GM21723 (cell line): ENCODE measurements around the gene ACVR1B.

Experiments used
- ATAC-seq: cut with Tn5 transposase; IDR thresholded peaks from one replicate; pipeline ENCODE4 v1.9.1; 2021; ENCODE audit warnings: mild to moderate bottlenecking, moderate library complexity; ENCODE audit not compliant: unreplicated experiment

ACVR1B gene

GRCh38 chr12:51951199-51951842 is at the start of gene ACVR1B:
Gene ACVR1B, plus strand, starts transcription at chr12:51951699. Its CDS starts 45 bp downstream, at chr12:51951744.
- ATAC-seq: peak; percentile 79

DNA sequence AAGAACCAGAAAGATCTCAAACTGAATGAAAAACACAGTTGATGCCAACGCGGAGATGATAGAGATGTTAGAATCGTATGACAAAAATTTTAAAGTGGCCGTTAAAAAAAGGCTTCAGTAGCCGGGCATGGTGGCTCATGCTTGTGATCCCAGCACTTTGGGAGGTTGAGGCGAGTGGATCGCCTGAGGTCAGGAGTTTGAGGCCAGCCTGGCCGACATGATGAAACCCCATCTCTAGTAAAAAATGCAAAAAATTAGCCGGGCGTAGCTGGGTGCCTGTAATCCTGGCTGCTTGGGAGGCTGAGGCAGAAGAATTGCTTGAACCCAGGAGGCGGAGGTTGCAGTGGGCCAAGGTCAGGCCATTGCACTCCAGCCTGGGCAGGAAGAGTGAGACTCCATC is 49.6 kb upstream of the ACVR1B start:
- no peak for ATAC-seq

GRCh38 chr12:51904951-51905470 is 46.5 kb upstream of the ACVR1B start:
- no peak for ATAC-seq

DNA sequence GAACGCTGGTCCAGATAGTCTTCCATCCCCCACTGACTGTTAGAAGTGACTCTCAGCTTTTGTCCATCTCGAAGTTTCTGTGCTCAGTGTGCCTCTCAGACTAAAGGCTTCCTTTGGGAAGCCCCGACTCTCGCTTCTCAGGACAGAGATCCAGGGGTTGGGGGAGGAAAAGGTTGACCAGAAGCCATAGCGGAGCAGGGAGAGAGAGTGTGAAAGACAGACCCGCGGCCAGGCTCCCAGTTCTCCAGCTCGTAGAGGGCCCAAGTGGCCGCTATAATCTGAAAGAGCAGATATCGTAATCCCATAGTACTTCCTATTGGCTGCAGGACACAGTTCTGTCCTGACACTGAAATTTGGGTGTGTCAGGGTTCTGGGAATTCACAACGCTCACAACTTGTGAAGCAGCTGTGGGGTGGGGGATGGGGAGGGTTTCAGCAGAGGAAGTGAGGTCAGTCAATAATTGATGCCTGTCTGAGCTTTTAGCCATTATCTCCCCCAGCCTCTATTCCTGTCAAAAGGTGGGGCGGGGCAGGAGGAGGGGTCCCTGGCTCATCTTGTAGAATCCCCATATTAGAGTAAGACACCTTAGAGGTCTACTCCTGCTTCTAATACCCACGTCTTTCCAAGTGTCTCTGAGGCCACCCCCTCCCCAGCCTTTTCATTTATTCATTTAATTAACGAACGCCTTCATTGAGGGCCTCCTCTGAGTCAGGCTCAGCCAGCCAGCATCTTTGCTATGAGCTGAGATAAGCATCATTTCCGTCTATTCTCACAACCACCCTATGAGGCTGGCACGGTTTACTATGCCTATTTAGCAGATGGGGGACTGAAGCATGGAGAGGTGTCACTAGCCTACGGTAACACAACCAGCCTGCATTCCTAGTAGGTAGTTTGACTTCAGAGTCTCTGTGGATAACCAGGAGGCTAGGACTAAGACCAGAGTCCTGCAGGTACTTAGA is 45.7 kb upstream of the ACVR1B start:
- ATAC-seq: no peak

DNA sequence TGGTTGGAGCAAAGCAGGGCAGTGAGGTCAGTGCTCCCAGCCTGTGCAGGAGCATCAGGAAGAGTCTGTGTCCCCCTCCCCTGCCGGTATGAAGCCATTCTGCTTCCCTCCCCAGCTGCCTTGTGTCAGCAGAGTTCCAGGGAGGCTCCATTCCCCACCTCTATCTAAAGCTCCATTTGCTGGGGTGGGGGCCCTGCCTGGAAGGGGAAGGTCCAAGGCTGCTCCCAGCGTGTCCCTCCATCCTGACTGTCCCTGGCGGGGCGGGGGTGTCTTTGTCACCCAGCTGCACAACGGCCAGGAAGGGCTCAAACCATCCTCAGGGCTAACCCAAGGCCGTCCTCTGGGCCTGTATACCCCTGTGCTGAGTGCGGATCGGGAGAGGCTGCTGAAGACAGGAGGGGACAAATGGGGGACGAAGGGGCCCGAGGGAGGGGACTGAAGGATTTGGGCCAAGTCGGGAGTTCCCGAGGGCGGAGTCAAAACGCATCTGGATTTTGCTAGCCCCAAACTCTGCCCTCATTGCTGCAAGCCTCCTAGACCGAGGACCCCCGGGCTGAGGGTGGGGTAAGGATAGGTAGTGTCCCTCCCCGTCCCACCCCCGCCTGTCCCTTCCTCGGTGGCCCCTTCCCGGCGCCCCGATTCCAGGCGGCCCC is 44.9 kb upstream of the ACVR1B start:
- ATAC-seq: no peak

DNA sequence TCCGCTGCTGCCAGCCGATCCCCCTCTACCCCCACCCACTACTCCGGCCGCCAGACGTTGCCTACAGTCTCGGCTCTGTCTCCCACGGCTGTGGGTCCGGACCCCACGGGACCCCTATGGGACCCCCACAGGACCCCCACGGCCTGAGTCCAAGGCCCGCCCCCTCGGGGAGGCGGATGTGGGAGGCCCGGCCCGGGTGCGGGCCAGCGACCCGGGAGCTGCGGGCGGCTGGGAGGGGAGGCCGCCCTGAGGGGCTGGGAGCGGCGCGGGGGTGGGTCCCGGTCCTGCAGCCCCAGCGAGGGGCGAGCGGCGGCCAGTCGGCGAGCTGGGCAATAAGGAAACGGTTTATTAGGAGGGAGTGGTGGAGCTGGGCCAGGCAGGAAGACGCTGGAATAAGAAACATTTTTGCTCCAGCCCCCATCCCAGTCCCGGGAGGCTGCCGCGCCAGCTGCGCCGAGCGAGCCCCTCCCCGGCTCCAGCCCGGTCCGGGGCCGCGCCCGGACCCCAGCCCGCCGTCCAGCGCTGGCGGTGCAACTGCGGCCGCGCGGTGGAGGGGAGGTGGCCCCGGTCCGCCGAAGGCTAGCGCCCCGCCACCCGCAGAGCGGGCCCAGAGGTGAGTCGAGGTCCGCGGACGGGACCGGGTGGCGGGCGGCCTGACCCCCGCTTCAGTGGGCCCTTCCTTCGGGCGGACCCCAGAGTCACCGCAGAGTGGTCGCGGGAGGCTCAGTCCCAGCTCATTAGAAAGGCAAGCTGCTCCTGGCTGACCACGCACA is 44.2 kb upstream of the ACVR1B start, which contains the start of gene ACVRL1:
TSS of gene ACVRL1 (plus strand) at position 422 of the 773 bp plus-strand sequence. CDS start 4,971 bp downstream, outside the sequence.
- ATAC-seq: no peak

DNA sequence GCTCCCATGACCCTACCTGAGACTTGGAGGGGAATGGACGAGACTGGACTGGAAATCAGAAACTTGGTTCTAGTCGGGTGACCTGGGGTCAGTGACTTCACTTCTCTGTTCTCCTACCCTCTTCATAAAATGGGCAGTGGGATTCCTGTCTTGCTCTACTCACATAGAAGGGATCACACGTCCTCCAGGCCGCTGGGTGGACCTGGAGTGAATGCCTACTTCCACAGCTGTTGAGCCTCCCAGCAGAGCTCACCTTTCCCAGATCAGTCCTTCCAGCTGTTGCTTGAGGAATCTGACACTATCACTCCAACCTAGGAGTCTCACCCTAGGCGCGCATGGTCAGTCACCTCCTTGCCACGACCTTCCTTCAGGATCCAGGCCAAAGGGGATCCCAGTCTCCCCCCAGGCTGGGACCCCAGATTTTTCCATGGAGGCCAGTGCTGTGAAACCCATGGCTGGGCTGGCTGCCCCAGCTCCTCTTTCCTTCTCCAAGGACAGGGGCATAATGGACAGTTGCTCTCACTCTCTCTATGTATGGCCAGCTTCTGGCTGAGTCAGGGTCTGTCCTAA is 43.6 kb upstream of the ACVR1B start:
- no peak for ATAC-seq

- ATAC-seq: no peak
These were observed 42.5 kb upstream of the ACVR1B start for GRCh38 chr12:51908876-51909592.

DNA sequence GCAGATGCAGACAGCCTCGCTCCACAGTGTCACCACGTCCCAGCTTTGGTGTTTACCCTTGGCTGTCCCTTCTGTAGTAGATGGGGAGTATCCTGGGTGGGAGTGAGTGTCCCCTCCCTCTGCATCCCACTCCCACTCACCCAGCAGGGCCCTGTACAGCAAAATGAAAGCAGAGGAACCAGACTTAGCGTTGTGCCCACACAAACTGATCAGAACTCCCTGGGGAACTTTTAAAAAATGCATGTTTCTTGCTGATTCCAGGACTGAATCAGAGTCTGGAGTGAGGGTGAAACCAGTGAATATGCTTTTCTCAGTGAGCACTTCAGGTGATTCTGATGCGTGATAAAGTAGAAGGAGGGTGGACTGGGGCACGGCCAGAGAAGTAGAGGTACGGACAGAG is 41.3 kb upstream of the ACVR1B start:
- no peak for ATAC-seq

DNA sequence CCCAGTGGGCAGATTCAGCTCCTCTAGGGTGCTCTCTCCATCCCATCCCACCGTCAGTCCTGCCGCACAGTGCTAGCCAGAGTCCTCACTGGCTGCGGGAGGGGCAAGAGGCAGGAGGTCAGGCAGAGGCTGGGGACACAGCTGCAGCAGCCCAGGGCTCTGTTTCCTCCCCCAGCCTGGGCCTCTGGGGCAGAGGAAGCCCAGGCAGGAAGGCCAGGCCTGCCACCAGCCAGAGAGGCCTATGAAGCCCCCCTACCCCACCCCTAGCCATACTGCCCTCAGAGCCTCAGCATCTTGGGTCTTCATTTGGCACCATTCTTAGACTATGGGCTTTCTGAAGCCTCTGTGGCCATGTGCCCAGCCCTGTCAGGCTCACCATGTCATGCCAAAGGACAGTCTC is 40.8 kb upstream of the ACVR1B start:
- ATAC-seq: no peak

GRCh38 chr12:51911307-51911706 is 40.2 kb upstream of the ACVR1B start:
- no peak for ATAC-seq

- ATAC-seq: no peak
These were observed 39.4 kb upstream of the ACVR1B start for GRCh38 chr12:51911788-51912711.

DNA sequence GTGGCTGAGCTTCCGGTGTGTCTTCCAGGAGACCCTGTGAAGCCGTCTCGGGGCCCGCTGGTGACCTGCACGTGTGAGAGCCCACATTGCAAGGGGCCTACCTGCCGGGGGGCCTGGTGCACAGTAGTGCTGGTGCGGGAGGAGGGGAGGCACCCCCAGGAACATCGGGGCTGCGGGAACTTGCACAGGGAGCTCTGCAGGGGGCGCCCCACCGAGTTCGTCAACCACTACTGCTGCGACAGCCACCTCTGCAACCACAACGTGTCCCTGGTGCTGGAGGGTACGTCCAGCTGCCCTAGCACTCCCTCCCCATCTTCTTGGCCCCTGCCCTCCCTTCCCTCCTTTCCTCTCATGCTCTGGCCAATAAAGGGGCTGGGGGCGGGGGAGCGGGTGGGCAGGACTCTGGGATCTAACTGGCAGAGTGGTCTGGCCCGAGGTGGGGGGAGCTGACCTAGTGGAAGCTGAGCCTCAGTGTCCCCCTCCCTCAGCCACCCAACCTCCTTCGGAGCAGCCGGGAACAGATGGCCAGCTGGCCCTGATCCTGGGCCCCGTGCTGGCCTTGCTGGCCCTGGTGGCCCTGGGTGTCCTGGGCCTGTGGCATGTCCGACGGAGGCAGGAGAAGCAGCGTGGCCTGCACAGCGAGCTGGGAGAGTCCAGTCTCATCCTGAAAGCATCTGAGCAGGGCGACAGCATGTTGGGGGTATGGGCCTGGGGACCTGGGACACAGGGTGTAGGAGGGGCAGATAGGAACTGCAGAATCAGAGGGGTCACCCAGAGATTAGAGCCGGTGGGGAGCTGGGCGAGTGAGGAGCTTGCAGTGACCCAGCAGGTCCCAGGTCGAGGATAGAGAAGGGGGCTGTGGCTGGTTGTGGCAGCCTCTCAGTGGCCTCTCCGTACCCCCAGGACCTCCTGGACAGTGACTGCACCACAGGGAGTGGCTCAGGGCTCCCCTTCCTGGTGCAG is 38.1 kb upstream of the ACVR1B start:
- ATAC-seq: no peak

- no peak for ATAC-seq
These were observed 37.2 kb upstream of the ACVR1B start for GRCh38 chr12:51914034-51914923.

DNA sequence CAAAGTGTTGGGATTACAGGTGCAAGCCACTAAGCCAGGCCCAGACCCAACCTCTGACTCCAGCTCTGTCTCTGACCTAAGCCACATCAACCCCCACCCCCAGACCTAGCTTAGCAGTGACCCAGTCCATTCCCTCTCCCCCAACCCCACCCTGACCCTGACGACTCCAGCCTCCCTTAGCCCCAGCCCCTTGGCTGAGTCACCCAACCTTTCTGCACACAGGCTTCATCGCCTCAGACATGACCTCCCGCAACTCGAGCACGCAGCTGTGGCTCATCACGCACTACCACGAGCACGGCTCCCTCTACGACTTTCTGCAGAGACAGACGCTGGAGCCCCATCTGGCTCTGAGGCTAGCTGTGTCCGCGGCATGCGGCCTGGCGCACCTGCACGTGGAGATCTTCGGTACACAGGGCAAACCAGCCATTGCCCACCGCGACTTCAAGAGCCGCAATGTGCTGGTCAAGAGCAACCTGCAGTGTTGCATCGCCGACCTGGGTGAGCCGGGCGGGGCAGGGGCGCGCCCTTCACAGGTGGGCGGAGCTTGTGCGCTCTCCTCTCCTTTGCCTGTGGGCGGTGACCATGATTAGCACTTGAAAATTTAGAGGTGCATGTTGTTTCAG is 36.4 kb upstream of the ACVR1B start:
- ATAC-seq: no peak

- ATAC-seq: no peak
These were observed 35.5 kb upstream of the ACVR1B start for GRCh38 chr12:51915951-51916350.
